Heart right ventricle (tissue), 16 donors: ENCODE measurements around the gene ADAM12. TPM values are rescaled to one million over a fixed set of nuclear protein-coding genes. Genes with fewer than 3 reads are reported as not detected.

Experiments used
- ATAC-seq, 8 donors: fragments of 200-7000 bp; cut with Tn5 transposase; one replicate each; pipeline ENCODE4 v1.9.1; 2020; ENCODE audit warnings: mild to moderate bottlenecking in 8 of 8, moderate library complexity in 8 of 8, moderate number of reproducible peaks in 1 of 8
- DNase-seq, 2 donors: peaks; one replicate each; pipeline ENCODE4 v3.0.0-alpha.2; 2020
- H3K27ac ChIP-seq, 10 donors: fragments of 200-600 bp; sonication (generic) in 2 of 10; one replicate each; pipeline versions ENCODE4 v1.5.0 to v1.8.0; 2020 to 2022; ENCODE audit warnings: mild to moderate bottlenecking in 3 of 10
- H3K27me3 ChIP-seq, 7 donors: fragments of 200-600 bp; one replicate each; pipeline ENCODE4 v1.8.0; 2021 to 2022; ENCODE audit warnings: mild to moderate bottlenecking in 2 of 7
- H3K36me3 ChIP-seq, 9 donors: fragments of 200-600 bp; sonication (generic) in 1 of 9; one replicate each; pipeline versions ENCODE4 v1.5.0 to v1.8.0; 2020 to 2022; ENCODE audit warnings: mild to moderate bottlenecking in 2 of 9
- H3K4me1 ChIP-seq, 9 donors: fragments of 200-600 bp; sonication (generic) in 1 of 9; one replicate each; pipeline versions ENCODE4 v1.5.0 to v1.8.0; 2020 to 2022; ENCODE audit warnings: mild to moderate bottlenecking in 4 of 9
- H3K4me3 ChIP-seq, 10 donors: fragments of 200-600 bp; sonication (generic) in 2 of 10; one replicate each; pipeline versions ENCODE4 v1.5.0 to v1.8.0; 2020 to 2022; ENCODE audit warnings: mild to moderate bottlenecking in 7 of 10, moderate library complexity in 2 of 10
- H3K9me3 ChIP-seq, 11 donors: fragments of 200-600 bp in 10 of 11; sonication (generic) in 2 of 11; one replicate each; pipeline versions ENCODE4 v1.5.0 to v1.8.0; 2013 to 2022; ENCODE audit warnings: mild to moderate bottlenecking in 2 of 11, control low read depth in 1 of 11, moderate library complexity in 1 of 11
- CTCF ChIP-seq, 9 donors: fragments of 200-600 bp; sonication (generic) in 2 of 9; IDR thresholded peaks; one replicate each; pipeline versions ENCODE4 v1.5.0 to v1.8.0; 2021 to 2022; ENCODE audit warnings: antibody characterized with exemption in 9 of 9, mild to moderate bottlenecking in 5 of 9, moderate library complexity in 1 of 9
- WGBS, 2 donors: extraction: QIAGEN DNeasy Blood & Tissue Kit; methylation state at CpG; one replicate each; pipeline ENCODE4 v1.1.7; 2013; ENCODE audit warnings: inconsistent platforms in 1 of 2; 5-methylcytosine and 5-hydroxymethylcytosine counted together
- intact Hi-C, 10 donors: fragments of 100-400 bp; cut with DNase I; formaldehyde crosslinking; loops; one replicate each; pipeline versions ENCODE4 v1.11.1 to v1.14.2; 2022
- polyA plus RNA-seq, 2 donors: library from polyadenylated mRNA; stranded (reverse); fragments of 200-250 nt; gene quantifications; one replicate each; pipeline ENCODE4 v1.2.3, GENCODE V29; 2013
- total RNA-seq, 10 donors: library from RNA; stranded (reverse); fragmentation: NEBNext Ultra II Directional in 3 of 10; extraction: Animal tissue kit (Norgen Biotek cat#: 25700) in 3 of 10; gene quantifications; one replicate each; pipeline versions ENCODE4 v1.2.1 to v1.2.4, GENCODE V29; 2021 to 2023
- donor health status: Arrhythmogenic right ventricular cardiomyopathy.
- donor health status: ischemic (EF 13 %, LVEDD 7.1; RV severe dilation, severe dysfunction).
- donor health status: healthy with polysubstance abuse.
- donor health status: DM: no; HTN: yes; CAD: no.
- donor health status: DM: no; HTN: no; CAD: no.
- donor health status: ischemic (EF 25% LVEDD 6.9; RV normal size, moderate dysfunction).
- donor health status: ischemic (EF 25% LVEDD 5.7; RV mildly dilated, moderate dysfunction).
- donor health status: healthy.
- donor health status: DM: yes; HTN: yes; CAD: no.
- donor health status: Ischemic cardiomyopathy.
- donor health status: ischemic (EF 35%, LVEDD 5.7; RV mildly dilated, moderate dysfunction).
- donor health status: nonischemic (EF 11% LVEDD 7.7; RV severe dilation, severe dysfunction).
- donor health status: DM: yes; HTN: yes; CAD: no.
- donor health status: PGD.
- donor health status: ischemic (EF 29% LVEDD 5.4; RV normal size, mild dysfunction).
- donor health status: nonischemic (EF 23%, LVEDD 6.1; RV moderate dilation, normal function).

ADAM12 gene
- total and polyA plus RNA-seq, 12 donors: 0.07 to 6.9 (median 0.47) TPM

DNA sequence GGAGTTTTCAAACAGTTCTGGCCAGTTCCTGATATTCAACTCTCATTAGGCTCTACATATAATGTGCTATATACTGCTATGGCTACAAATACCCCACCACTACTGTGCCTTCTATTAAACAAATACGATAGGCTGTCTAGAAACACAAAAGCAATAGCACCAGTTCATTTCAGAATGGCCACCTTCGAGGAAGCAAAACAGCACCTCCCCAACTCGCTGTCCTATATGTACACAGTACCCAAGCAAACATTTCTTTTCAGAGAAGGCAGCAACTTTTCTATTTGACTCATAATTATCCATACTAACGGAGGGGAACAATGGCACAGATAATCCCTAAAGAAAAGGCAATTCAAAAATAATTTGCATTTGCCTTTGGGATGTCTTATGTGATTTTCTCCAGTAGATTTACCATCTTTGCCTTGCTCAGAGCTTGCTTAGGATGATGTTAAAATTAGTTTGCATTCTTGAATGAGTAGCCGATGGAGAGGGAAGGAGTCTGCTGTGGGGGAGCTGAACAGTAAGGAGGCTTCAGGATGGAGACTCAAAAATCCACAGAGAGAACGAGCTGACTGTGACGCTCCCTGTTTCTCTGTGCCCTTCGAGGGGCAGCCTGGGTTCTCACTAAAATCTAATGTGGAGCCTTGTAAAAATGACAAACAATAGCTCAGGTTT, 273.3 kb downstream of the ADAM12 start:
- ATAC-seq (no peak), DNase-seq (no peak)
- peaks cover 0 to 9% (median 0%) of the 10 kb centered on the region in 11 donors for H3K9me3 ChIP-seq
- H3K36me3 ChIP-seq: no peaks in the 10 kb centered on the region
- H3K27me3 ChIP-seq: peaks cover 0 to 4% (median 0%) of the 10 kb centered on the region in 7 donors
- H3K4me3 ChIP-seq: no peak overlapping the region
- intact Hi-C loops: no loop called here
- TF ChIP-seq CTCF (IDR thresholded peaks at IDR 0.05): no peak
- WGBS, 2 donors: 79 to 84% methylated on average over 8 of the region's 8 CpGs
- H3K27ac ChIP-seq: no peak overlapping the region
- peaks cover 0 to 17% (median 5%) of the 10 kb centered on the region in 9 donors for H3K4me1 ChIP-seq

GRCh38 chr10:126111516-126111915, 276.8 kb downstream of the ADAM12 start:
- Histone ChIP-seq H3K4me3 (no peak overlapping the region), H3K27ac (peak overlapping the region in 1 of 10 donors; percentile 24), H3K9me3 (no peaks in the 10 kb centered on the region), H3K4me1 (peaks cover 0 to 28% (median 0%) of the 10 kb centered on the region in 9 donors), H3K27me3 (peaks cover 0 to 4% (median 0%) of the 10 kb centered on the region in 7 donors), H3K36me3 (no peaks in the 10 kb centered on the region)
- 70 to 72% methylated on average over 6 of the region's 6 CpGs for WGBS, 2 donors
- TF ChIP-seq CTCF (IDR thresholded peaks at IDR 0.05): no peak
- ATAC-seq (no peak), DNase-seq (no peak)
- intact Hi-C loops: no loop called here

GRCh38 chr10:126110489-126111180, 277.6 kb downstream of the ADAM12 start:
- Histone ChIP-seq H3K9me3 (no peaks in the 10 kb centered on the region), H3K4me1 (peaks cover 0 to 28% (median 0%) of the 10 kb centered on the region in 9 donors), H3K4me3 (no peak overlapping the region), H3K27me3 (peaks cover 0 to 4% (median 0%) of the 10 kb centered on the region in 7 donors), H3K27ac (peak overlapping the region in 2 of 10 donors; percentile 18 to 65), H3K36me3 (no peaks in the 10 kb centered on the region)
- no peak for DNase-seq
- TF ChIP-seq CTCF (IDR thresholded peaks at IDR 0.05): no peak
- intact Hi-C loops: no loop called here
- ATAC-seq: peak in 3 of 8 donors; percentile 47 to 70 (median 70)
- WGBS, 2 donors: 45 to 59% methylated on average over 5 of the region's 5 CpGs

GRCh38 chr10:126109893-126110292, 278.4 kb downstream of the ADAM12 start:
- no peaks in the 10 kb centered on the region for H3K9me3 ChIP-seq
- ATAC-seq: no peak

More at GRCh38 chr10:126109893-126110292, 278.4 kb downstream of the ADAM12 start:
- Histone ChIP-seq H3K27me3 (peaks cover 0 to 4% (median 0%) of the 10 kb centered on the region in 7 donors), H3K4me1 (peaks cover 0 to 34% (median 0%) of the 10 kb centered on the region in 9 donors), H3K27ac (peak overlapping the region in 2 of 10 donors; percentile 18 to 65), H3K36me3 (no peaks in the 10 kb centered on the region), H3K4me3 (no peak overlapping the region)
- DNase-seq: no peak
- intact Hi-C loops: no loop called here
- 79 to 85% methylated on average over 5 of the region's 5 CpGs for WGBS, 2 donors
- no peak for TF ChIP-seq CTCF (IDR thresholded peaks at IDR 0.05)
